ENCODE data around the gene FAM219B.

DNA sequence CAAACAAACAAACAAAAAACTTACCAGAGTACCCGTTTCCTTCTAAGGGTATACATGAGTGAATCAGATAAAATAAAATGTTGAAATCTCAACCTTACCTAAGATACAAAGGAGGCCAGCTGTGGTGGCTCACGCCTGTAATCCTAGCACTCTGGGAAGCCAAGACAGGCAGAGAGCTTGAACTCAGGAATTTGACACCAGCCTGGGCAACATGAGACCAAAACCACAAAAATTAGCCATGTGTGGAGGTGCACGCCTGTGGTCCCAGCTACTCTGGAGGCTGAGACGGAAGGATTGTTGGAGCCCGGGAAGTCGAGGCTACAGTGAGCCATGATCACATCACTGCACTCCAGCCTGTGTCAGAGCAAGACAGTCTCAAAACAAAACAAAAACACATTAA is 11.0 kb upstream of the FAM219B start:
- TF ChIP-seq, protein P1, sequence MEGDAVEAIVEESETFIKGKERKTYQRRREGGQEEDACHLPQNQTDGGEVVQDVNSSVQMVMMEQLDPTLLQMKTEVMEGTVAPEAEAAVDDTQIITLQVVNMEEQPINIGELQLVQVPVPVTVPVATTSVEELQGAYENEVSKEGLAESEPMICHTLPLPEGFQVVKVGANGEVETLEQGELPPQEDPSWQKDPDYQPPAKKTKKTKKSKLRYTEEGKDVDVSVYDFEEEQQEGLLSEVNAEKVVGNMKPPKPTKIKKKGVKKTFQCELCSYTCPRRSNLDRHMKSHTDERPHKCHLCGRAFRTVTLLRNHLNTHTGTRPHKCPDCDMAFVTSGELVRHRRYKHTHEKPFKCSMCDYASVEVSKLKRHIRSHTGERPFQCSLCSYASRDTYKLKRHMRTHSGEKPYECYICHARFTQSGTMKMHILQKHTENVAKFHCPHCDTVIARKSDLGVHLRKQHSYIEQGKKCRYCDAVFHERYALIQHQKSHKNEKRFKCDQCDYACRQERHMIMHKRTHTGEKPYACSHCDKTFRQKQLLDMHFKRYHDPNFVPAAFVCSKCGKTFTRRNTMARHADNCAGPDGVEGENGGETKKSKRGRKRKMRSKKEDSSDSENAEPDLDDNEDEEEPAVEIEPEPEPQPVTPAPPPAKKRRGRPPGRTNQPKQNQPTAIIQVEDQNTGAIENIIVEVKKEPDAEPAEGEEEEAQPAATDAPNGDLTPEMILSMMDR (IDR thresholded peaks at IDR 0.05) = no peak
- TF ChIP-seq ZFX (IDR thresholded peaks at IDR 0.05; ENCODE audit: borderline replicate concordance) = no peak

Measured in 22Rv1 (cell line).